B cell (primary cell): Measurements from ENCODE around the gene MED26. TPM values are rescaled to one million over a fixed set of nuclear protein-coding genes. Genes with fewer than 3 reads are reported as not detected.

ENCODE experiments used
- ATAC-seq: fragments of 200-7000 bp; cut with Tn5 transposase; one replicate; pipeline ENCODE4 v1.10.0; 2021; ENCODE audit warnings: low read depth, mild to moderate bottlenecking, moderate number of reproducible peaks, moderate library complexity
- CTCF ChIA-PET: fragments of 350-600 bp; sonication (Branson Sonifier 250); formaldehyde crosslinking; loops from one replicate; lab custom pipeline; 2021; ENCODE audit warnings: antibody characterized with exemption, inconsistent platforms; lab: Charles Lee
- POLR2A ChIA-PET: fragments of 350-600 bp; sonication (Branson Sonifier 250); formaldehyde crosslinking; loops from one replicate; lab custom pipeline; 2021; ENCODE audit warnings: antibody characterized with exemption; lab: Charles Lee
- DNase-seq: peaks from one replicate; pipeline ENCODE4 v3.0.0; 2013
- H2AFZ ChIP-seq: 2 replicates; pipeline ENCODE4 v1.6.1; 2012; ENCODE audit warnings: mild to moderate bottlenecking, low read depth, low read length; ENCODE audit not compliant: insufficient read depth, poor library complexity, severe bottlenecking
- H3K27ac ChIP-seq, 2 donors: 1 replicate in 1 of 2; 2 replicates in 1 of 2; pipeline ENCODE4 v1.5.1; 2012 to 2013; ENCODE audit warnings: low read length in 2 of 2, mild to moderate bottlenecking in 2 of 2, moderate library complexity in 1 of 2
- H3K27me3 ChIP-seq, 4 experiments: fragments of 200-600 bp in 1 of 4; sonication (generic) in 1 of 4; replicated peaks in 1 of 4; 1 replicate in 2 of 4; 2 replicates in 2 of 4; pipeline versions ENCODE4 v1.6.1 to v1.7.0; 2013 to 2016; ENCODE audit warnings: low read length in 3 of 4, mild to moderate bottlenecking in 2 of 4, mixed read lengths in 1 of 4, moderate library complexity in 1 of 4; ENCODE audit not compliant: insufficient read depth in 4 of 4, control insufficient read depth in 3 of 4; ENCODE audit errors: control extremely low read depth in 1 of 4
- H3K36me3 ChIP-seq, 2 experiments: replicated peaks in 1 of 2; 1 replicate in 1 of 2; 2 replicates in 1 of 2; pipeline versions ENCODE4 v1.6.1 to v1.7.1; 2013; ENCODE audit warnings: low read length in 1 of 2; ENCODE audit not compliant: insufficient read depth in 2 of 2, control insufficient read depth in 1 of 2; ENCODE audit errors: control extremely low read depth in 1 of 2, extremely low read depth in 1 of 2
- H3K4me1 ChIP-seq, 2 donors: fragments of 200-600 bp in 1 of 2; sonication (generic) in 1 of 2; 1 replicate in 1 of 2; 2 replicates in 1 of 2; pipeline versions ENCODE4 v1.5.1 to v1.6.1; 2013 to 2017; ENCODE audit warnings: low read length in 2 of 2; ENCODE audit not compliant: control insufficient read depth in 2 of 2, insufficient read depth in 2 of 2
- H3K4me2 ChIP-seq: replicated peaks from 2 replicates; pipeline ENCODE3; 2012; ENCODE audit warnings: mild to moderate bottlenecking, low read depth, low read length; ENCODE audit not compliant: poor library complexity, severe bottlenecking
- H3K4me3 ChIP-seq, 5 experiments: fragments of 200-600 bp in 1 of 5; sonication (generic) in 1 of 5; 1 replicate in 3 of 5; 2 replicates in 2 of 5; pipeline versions ENCODE4 v1.5.1 to v1.7.0; 2011 to 2016; ENCODE audit warnings: low read length in 4 of 5, mild to moderate bottlenecking in 4 of 5, low read depth in 2 of 5, control low read depth in 1 of 5, moderate library complexity in 1 of 5; ENCODE audit not compliant: insufficient read depth in 1 of 5; ENCODE audit errors: control extremely low read depth in 1 of 5, extremely low read depth in 1 of 5
- H3K79me2 ChIP-seq: fragments of 200-600 bp; sonication (generic); one replicate; pipeline ENCODE4 v1.6.0; 2016; ENCODE audit warnings: low read length; ENCODE audit not compliant: control insufficient read depth, insufficient read depth
- H3K9ac ChIP-seq: fragments of 200-600 bp; sonication (generic); 2 replicates; pipeline ENCODE4 v1.6.1; 2017; ENCODE audit warnings: mild to moderate bottlenecking, low read length, moderate library complexity
- H3K9me3 ChIP-seq, 3 donors: one replicate each; pipeline versions ENCODE4 v1.6.1 to v1.7.1; 2013; ENCODE audit warnings: low read length in 2 of 3; ENCODE audit not compliant: control insufficient read depth in 2 of 3, insufficient read depth in 1 of 3; ENCODE audit errors: control extremely low read depth in 1 of 3
- H4K20me1 ChIP-seq: 2 replicates; pipeline ENCODE4 v1.6.0; 2012; ENCODE audit warnings: mild to moderate bottlenecking, low read length; ENCODE audit not compliant: insufficient read depth, control insufficient read depth, poor library complexity, severe bottlenecking
- H3K27ac Mint-ChIP-seq: one replicate; pipeline ENCODE4 v1.8.0; 2021; ENCODE audit warnings: mixed read lengths
- H3K27me3 Mint-ChIP-seq: one replicate; pipeline ENCODE4 v1.8.0; 2021; ENCODE audit warnings: mixed read lengths
- H3K4me1 Mint-ChIP-seq: one replicate; pipeline ENCODE4 v1.8.0; 2021; ENCODE audit warnings: mixed read lengths
- H3K4me3 Mint-ChIP-seq: one replicate; pipeline ENCODE4 v1.8.0; 2021; ENCODE audit warnings: mixed read lengths
- H3K9me3 Mint-ChIP-seq: one replicate; pipeline ENCODE4 v1.8.0; 2022; ENCODE audit warnings: mixed read lengths; ENCODE audit not compliant: insufficient read depth
- EZH2 ChIP-seq: IDR thresholded peaks from 2 replicates; pipeline ENCODE4 v1.6.1; 2012; ENCODE audit warnings: borderline replicate concordance, low read depth, mild to moderate bottlenecking, moderate library complexity, low read length; ENCODE audit not compliant: insufficient read depth, poor library complexity, severe bottlenecking
- WGBS: methylation state at CpG from one replicate; pipeline ENCODE4 v1.1.5; 2013; ENCODE audit warnings: missing lambda C conversion rate; ENCODE audit not compliant: insufficient coverage; 5-methylcytosine and 5-hydroxymethylcytosine counted together
- intact Hi-C: fragments of 100-400 bp; cut with micrococcal nuclease; formaldehyde crosslinking; loops from one replicate; pipeline ENCODE4 v1.10.0; 2022
- polyA plus RNA-seq: library from polyadenylated mRNA; depleted of rRNA; stranded (reverse); fragments of >200 nt; gene quantifications from 2 replicates; pipeline ENCODE4 v1.2.3, GENCODE V29; 2012
- total RNA-seq, 2 donors: library from RNA; stranded (reverse); fragments of 120-200 nt in 1 of 2; gene quantifications; 1 replicate in 1 of 2; 2 replicates in 1 of 2; pipeline versions ENCODE4 v1.2.3 to v1.2.4, GENCODE V29; 2013 to 2022
- TF ChIP-seq, protein P1 (sequence below): fragments of 200-600 bp; IDR thresholded peaks from one replicate; pipeline ENCODE4 v1.8.0; 2022; ENCODE audit warnings: antibody characterized with exemption, mild to moderate bottlenecking

The MED26 gene
- total and polyA plus RNA-seq, 2 donors (not counting 1 experiment from before 2014, with no cell fraction given) = 15.6 to 33.6 TPM

DNA sequence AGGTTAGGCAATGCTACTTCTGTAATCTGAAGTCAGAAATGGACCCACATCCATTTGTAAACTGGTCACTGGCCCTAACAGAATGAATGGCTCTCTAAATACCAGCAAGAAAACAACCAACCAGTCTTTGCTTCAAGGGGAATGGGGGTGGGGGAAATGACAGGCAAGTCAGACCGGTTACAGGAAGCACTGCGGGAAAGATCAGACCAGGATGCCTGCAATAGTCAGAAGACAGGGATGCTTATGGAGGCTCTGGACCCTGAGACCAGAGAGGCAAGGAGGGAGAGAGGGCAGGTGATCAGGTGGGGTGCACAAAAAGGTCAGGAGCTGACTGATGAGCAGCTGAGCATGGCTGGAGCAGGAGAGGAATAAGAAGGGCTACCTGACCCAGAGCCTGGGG lies 13.1 kb downstream of the MED26 start:
- peak overlapping the region in 1 of 2 donors; percentile 42 for H3K27ac ChIP-seq
- H3K4me2 ChIP-seq = peak overlapping the region; percentile 21
- peaks cover 100% of the 10 kb centered on the region for H4K20me1 ChIP-seq
- peaks cover 54 to 65% of the 10 kb centered on the region in 2 donors for H3K4me1 ChIP-seq
- CTCF ChIA-PET = interaction anchor here (1.0 to 1.2 kb wide), 2 partner anchors 13 to 87 kb away, joined by 3 read pairs; partner anchors contain the start of gene MED26
- H3K9ac ChIP-seq = no peak overlapping the region
- Mint-ChIP-seq H3K4me3 (no peak overlapping the region), H3K27ac (peak overlapping the region; percentile 34), H3K9me3 (no peaks in the 10 kb centered on the region), H3K27me3 (no peaks in the 10 kb centered on the region), H3K4me1 (peaks cover 90% of the 10 kb centered on the region)
- H3K79me2 ChIP-seq = peaks cover 100% of the 10 kb centered on the region
- H3K36me3 ChIP-seq = peaks cover 0 to 6% of the 10 kb centered on the region in 2 experiments
- H3K27me3 ChIP-seq = no peaks in the 10 kb centered on the region
- ATAC-seq = no peak
- DNase-seq = no peak
- no peak overlapping the region for H2AFZ ChIP-seq
- POLR2A ChIA-PET = interaction anchor here (0.7 kb wide), 1 partner anchor 1493 kb away, joined by 4 read pairs; no protein-coding TSS in a partner anchor
- no peak for TF ChIP-seq EZH2
- TF ChIP-seq, protein P1, sequence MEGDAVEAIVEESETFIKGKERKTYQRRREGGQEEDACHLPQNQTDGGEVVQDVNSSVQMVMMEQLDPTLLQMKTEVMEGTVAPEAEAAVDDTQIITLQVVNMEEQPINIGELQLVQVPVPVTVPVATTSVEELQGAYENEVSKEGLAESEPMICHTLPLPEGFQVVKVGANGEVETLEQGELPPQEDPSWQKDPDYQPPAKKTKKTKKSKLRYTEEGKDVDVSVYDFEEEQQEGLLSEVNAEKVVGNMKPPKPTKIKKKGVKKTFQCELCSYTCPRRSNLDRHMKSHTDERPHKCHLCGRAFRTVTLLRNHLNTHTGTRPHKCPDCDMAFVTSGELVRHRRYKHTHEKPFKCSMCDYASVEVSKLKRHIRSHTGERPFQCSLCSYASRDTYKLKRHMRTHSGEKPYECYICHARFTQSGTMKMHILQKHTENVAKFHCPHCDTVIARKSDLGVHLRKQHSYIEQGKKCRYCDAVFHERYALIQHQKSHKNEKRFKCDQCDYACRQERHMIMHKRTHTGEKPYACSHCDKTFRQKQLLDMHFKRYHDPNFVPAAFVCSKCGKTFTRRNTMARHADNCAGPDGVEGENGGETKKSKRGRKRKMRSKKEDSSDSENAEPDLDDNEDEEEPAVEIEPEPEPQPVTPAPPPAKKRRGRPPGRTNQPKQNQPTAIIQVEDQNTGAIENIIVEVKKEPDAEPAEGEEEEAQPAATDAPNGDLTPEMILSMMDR = no peak
- 52% methylated on average over 2 of the region's 2 CpGs for WGBS
- H3K4me3 ChIP-seq = no peak overlapping the region
- intact Hi-C loops = no loop called here
- H3K9me3 ChIP-seq = peaks cover 0 to under 1% (median 0%) of the 10 kb centered on the region in 3 donors

DNA sequence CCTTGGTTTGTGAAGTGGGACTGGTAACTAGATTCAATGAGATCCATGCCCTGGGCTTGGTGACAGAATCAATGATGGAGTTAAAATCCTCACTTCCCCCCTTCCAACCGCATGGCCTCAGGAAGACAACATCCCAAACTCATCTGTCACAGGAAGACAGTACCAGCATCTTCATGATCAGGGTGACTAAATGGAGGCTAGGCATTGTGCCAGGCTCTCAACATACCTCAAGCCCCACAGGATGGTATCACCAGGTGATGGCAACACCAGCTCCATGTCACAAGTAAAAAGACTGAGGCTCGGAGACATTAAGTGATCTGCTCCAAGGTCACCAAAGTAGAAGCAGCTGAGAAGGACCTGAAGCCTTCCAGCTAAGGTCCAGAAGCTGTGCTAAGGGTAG lies 14.2 kb downstream of the MED26 start:
- peaks cover 100% of the 10 kb centered on the region for H3K79me2 ChIP-seq
- ATAC-seq (no peak), DNase-seq (no peak)
- intact Hi-C loops = no loop called here
- H3K27ac ChIP-seq = no peak overlapping the region
- no peak overlapping the region for H2AFZ ChIP-seq
- H3K4me1 ChIP-seq = peaks cover 59 to 60% of the 10 kb centered on the region in 2 donors
- TF ChIP-seq, protein P1 = no peak
- no peak for TF ChIP-seq EZH2
- no peak overlapping the region for H3K4me3 ChIP-seq
- POLR2A ChIA-PET = interaction anchor here (0.6 to 2.0 kb wide), 2 partner anchors 28 to 46 kb away, joined by 7 to 14 read pairs; no protein-coding TSS in a partner anchor
- WGBS = 90% methylated on average over 2 of the region's 2 CpGs
- no peaks in the 10 kb centered on the region for H3K27me3 Mint-ChIP-seq
- H4K20me1 ChIP-seq = peaks cover 92% of the 10 kb centered on the region
- H3K4me2 ChIP-seq = no peak overlapping the region
- H3K27me3 ChIP-seq = no peaks in the 10 kb centered on the region
- H3K4me1 Mint-ChIP-seq = peaks cover 85% of the 10 kb centered on the region
- H3K27ac Mint-ChIP-seq = peak overlapping the region; percentile 26
- peaks cover 0 to 3% of the 10 kb centered on the region in 2 experiments for H3K36me3 ChIP-seq
- no peak overlapping the region for H3K9ac ChIP-seq
- H3K4me3 Mint-ChIP-seq = no peak overlapping the region
- peaks cover 0 to 2% (median 0%) of the 10 kb centered on the region in 3 donors for H3K9me3 ChIP-seq
- no peaks in the 10 kb centered on the region for H3K9me3 Mint-ChIP-seq
- CTCF ChIA-PET = interaction anchor here (0.7 kb wide), 1 partner anchor 61 kb away, joined by 3 read pairs; no protein-coding TSS in a partner anchor
